A549 (cell line): ENCODE measurements around the gene MCM3. TPM values are rescaled to one million over a fixed set of nuclear protein-coding genes. Genes with fewer than 3 reads are reported as not detected.

Experiments used
- ATAC-seq, 2 experiments: fragments of 200-7000 bp in 1 of 2; fragments of >200 bp in 1 of 2; cut with Nextera tagmentation in 1 of 2; cut with Tn5 transposase in 1 of 2; 3 replicates each; pipeline versions ENCODE4 v1.8.0 to v1.9.1; 2018 to 2020; ENCODE audit warnings: mild to moderate bottlenecking in 1 of 2, moderate library complexity in 1 of 2
- CTCF ChIA-PET: fragments of 300-600 bp; sonication (Branson Sonifier 250); formaldehyde crosslinking; extraction: SDS; loops from one replicate; lab custom pipeline; 2021; ENCODE audit warnings: antibody characterized with exemption, inconsistent platforms; lab: Yijun Ruan, JAX
- POLR2A ChIA-PET: fragments of 350-600 bp; formaldehyde crosslinking; extraction: SDS; loops from one replicate; lab custom pipeline; 2021; ENCODE audit warnings: antibody characterized with exemption, inconsistent platforms; lab: Yijun Ruan, JAX
- DNase-seq, 2 experiments: peaks; one replicate each; pipeline versions ENCODE4 v3.0.0 to v3.0.0-alpha.2; 2011 to 2016; ENCODE audit warnings: low read depth in 1 of 2, low spot score in 1 of 2
- FAIRE-seq: peaks from 2 replicates; lab custom pipeline; 2011; peaks lifted over from hg19 to GRCh38; lab: Jason Lieb, UNC
- H3K27ac ChIP-seq, 2 experiments: fragments of >200 bp; sonication (Bioruptor Twin); formaldehyde crosslinking; 3 replicates each; pipeline ENCODE4 v1.5.1; 2016 to 2017
- H3K4me1 ChIP-seq: fragments of >200 bp; sonication (Bioruptor Twin); formaldehyde crosslinking; 3 replicates; pipeline ENCODE4 v1.6.1; 2016
- H3K4me2 ChIP-seq: fragments of >200 bp; sonication (Bioruptor Twin); formaldehyde crosslinking; 3 replicates; pipeline ENCODE4 v1.6.1; 2016
- H3K4me3 ChIP-seq: fragments of >200 bp; sonication (Bioruptor Twin); formaldehyde crosslinking; 3 replicates; pipeline ENCODE4 v1.5.1; 2016
- H3K9me3 ChIP-seq: fragments of >200 bp; sonication (Bioruptor Twin); formaldehyde crosslinking; 3 replicates; pipeline ENCODE4 v1.6.1; 2016
- CEBPB ChIP-seq, 2 experiments: fragments of >200 bp in 1 of 2; sonication (Bioruptor Twin) in 1 of 2; formaldehyde crosslinking in 1 of 2; IDR thresholded peaks; 2 replicates each; pipeline ENCODE4 v1.6.1; 2012 to 2016
- FOSL2 ChIP-seq, 2 experiments: fragments of 450-650 bp in 1 of 2; fragments of >200 bp in 1 of 2; sonication (Bioruptor Twin) in 1 of 2; formaldehyde crosslinking; IDR thresholded peaks; 2 replicates each; pipeline versions ENCODE4 v1.5.0 to v1.6.1; 2016 to 2020; ENCODE audit warnings: mild to moderate bottlenecking in 1 of 2, moderate library complexity in 1 of 2
- HOXB13 ChIP-seq: fragments of 250-450 bp; sonication (Bioruptor Pico); IDR thresholded peaks from 2 replicates; pipeline ENCODE4 v1.5.0; 2020; ENCODE audit warnings: low read depth, mild to moderate bottlenecking, moderate library complexity
- JUN ChIP-seq, 2 experiments: fragments of >200 bp; sonication (Bioruptor Twin); formaldehyde crosslinking; IDR thresholded peaks; 2 replicates in 1 of 2; 3 replicates in 1 of 2; pipeline ENCODE4 v1.6.1; 2016 to 2017
- JUNB ChIP-seq: fragments of >200 bp; sonication (Bioruptor Twin); formaldehyde crosslinking; IDR thresholded peaks from 2 replicates; pipeline ENCODE4 v1.6.1; 2016
- KDM1A ChIP-seq: fragments of 200-600 bp; sonication (generic); IDR thresholded peaks from 2 replicates; pipeline ENCODE4 v1.6.1; 2016; ENCODE audit warnings: low read depth, mild to moderate bottlenecking
- NFE2L2 ChIP-seq: fragments of 150-350 bp; conservative IDR thresholded peaks from 2 replicates; pipeline ENCODE4 v1.6.1; 2014; ENCODE audit warnings: low read length
- NPAS2 ChIP-seq: fragments of 250-450 bp; sonication (Bioruptor Pico); IDR thresholded peaks from 2 replicates; pipeline ENCODE4 v1.8.0; 2022; ENCODE audit warnings: mild to moderate bottlenecking, moderate library complexity, borderline replicate concordance
- NR3C1 ChIP-seq: fragments of >200 bp; sonication (Bioruptor Twin); formaldehyde crosslinking; IDR thresholded peaks from 3 replicates; pipeline ENCODE4 v1.6.1; 2017
- PHF8 ChIP-seq: fragments of 200-600 bp; sonication (generic); IDR thresholded peaks from 2 replicates; pipeline ENCODE4 v1.6.1; 2016; ENCODE audit warnings: low read depth, mild to moderate bottlenecking, antibody characterized with exemption, moderate library complexity, borderline replicate concordance
- POLR2AphosphoS2 ChIP-seq: conservative IDR thresholded peaks from 2 replicates; pipeline ENCODE4 v1.6.1; 2012; ENCODE audit warnings: low read length, improper control_type of control experiment, inconsistent platforms
- RAD21 ChIP-seq, 2 experiments: fragments of >200 bp in 1 of 2; sonication (Bioruptor Twin) in 1 of 2; formaldehyde crosslinking in 1 of 2; IDR thresholded peaks in 1 of 2; conservative IDR thresholded peaks in 1 of 2; 2 replicates in 1 of 2; 3 replicates in 1 of 2; pipeline ENCODE4 v1.6.1; 2012 to 2018; ENCODE audit warnings: inconsistent platforms in 1 of 2
- RARB ChIP-seq: fragments of 250-450 bp; sonication (Bioruptor Pico); IDR thresholded peaks from 2 replicates; pipeline ENCODE4 v1.8.0; 2021; ENCODE audit warnings: mild to moderate bottlenecking, moderate library complexity
- RNF2 ChIP-seq: fragments of 200-600 bp; sonication (generic); IDR thresholded peaks from 2 replicates; pipeline ENCODE4 v1.6.1; 2016; ENCODE audit warnings: low read depth, mild to moderate bottlenecking, antibody characterized with exemption, moderate library complexity, borderline replicate concordance
- SREBF2 ChIP-seq: fragments of 450-650 bp; IDR thresholded peaks from 2 replicates; pipeline ENCODE4 v1.6.1; 2014; ENCODE audit warnings: mild to moderate bottlenecking, moderate library complexity
- TFCP2L1 ChIP-seq: fragments of 250-450 bp; sonication (Bioruptor Pico); IDR thresholded peaks from 2 replicates; pipeline ENCODE4 v1.5.0; 2021; ENCODE audit warnings: mild to moderate bottlenecking
- TP53 ChIP-seq: fragments of 250-450 bp; sonication (Bioruptor Pico); IDR thresholded peaks from 2 replicates; pipeline ENCODE4 v1.5.0; 2021; ENCODE audit warnings: mild to moderate bottlenecking, moderate library complexity
- ZFP36 ChIP-seq: fragments of 450-650 bp; IDR thresholded peaks from 2 replicates; pipeline ENCODE4 v1.6.1; 2014; ENCODE audit warnings: borderline replicate concordance; ENCODE audit not compliant: partially characterized antibody
- ZSCAN20 ChIP-seq: fragments of 250-450 bp; sonication (Bioruptor Pico); IDR thresholded peaks from 2 replicates; pipeline ENCODE4 v1.8.0; 2022; ENCODE audit warnings: mild to moderate bottlenecking, moderate library complexity
- WGBS: methylation state at CpG from one replicate; pipeline ENCODE4 v1.1.6; 2017; ENCODE audit errors: missing lambda C conversion rate; 5-methylcytosine and 5-hydroxymethylcytosine counted together
- polyA plus RNA-seq, 4 experiments: library from polyadenylated mRNA; depleted of rRNA in 3 of 4; stranded (reverse); fragments of >200 nt; fragmentation: RNase III in 1 of 4; extraction: RNeasy Plus Mini Kit Qiagen cat#74134 plus additional on column Dnase treatment in 1 of 4; gene quantifications; 2 replicates in 3 of 4; 3 replicates in 1 of 4; pipeline ENCODE4 v1.2.3, GENCODE V29; 2011 to 2017
- TF ChIP-seq, protein P1 (sequence below): fragments of >200 bp; sonication (Bioruptor Twin); formaldehyde crosslinking; IDR thresholded peaks from 3 replicates; pipeline ENCODE4 v1.5.1; 2016
- TF ChIP-seq, protein P2 (sequence below): fragments of >200 bp; sonication (Bioruptor Twin); formaldehyde crosslinking; IDR thresholded peaks from 3 replicates; pipeline ENCODE4 v1.6.1; 2016
- TF ChIP-seq, protein P3 (sequence below): fragments of >200 bp; sonication (Bioruptor Twin); formaldehyde crosslinking; IDR thresholded peaks from 2 replicates; pipeline ENCODE4 v1.6.1; 2016

MCM3 gene
- polyA plus RNA-seq, 2 of the 4 experiments (the other 2 are of a cell fraction), result 101 to 111 TPM

DNA sequence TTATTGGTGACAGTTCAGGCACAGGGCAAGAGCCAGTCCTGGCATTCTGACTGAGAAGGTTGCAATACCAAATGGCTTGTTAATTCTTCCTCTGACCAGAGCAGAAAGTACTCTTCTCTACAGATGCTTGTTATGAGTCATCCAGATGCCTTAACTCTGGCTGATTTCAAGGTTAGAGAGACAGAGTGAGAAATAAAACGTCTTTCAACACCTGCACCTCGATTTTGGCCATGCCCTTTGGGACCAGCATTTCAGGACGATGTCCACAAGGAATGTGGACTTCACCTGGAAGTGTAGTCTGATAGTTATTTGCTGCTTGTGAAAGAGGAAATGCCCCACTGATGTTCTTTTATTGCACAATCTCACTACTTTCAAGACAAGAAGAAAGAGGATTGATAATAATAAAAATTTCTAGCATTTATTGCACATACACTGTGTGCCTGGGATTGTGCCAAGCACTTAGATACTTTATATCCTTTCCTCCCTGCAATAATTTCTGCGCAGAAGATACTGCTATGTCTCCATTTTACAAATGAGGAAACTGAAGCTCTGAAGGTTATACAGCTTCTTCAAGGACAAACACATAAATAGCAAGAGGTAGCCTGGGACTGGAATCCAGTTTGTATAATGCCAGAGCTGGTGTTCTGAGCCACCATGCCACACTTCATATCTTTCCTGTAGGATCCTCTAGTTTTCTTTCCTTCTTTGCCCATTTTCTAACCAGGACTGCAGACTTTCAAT, 33.5 kb upstream of the MCM3 start:
- H3K9me3 ChIP-seq, result no peaks in the 10 kb centered on the region
- TF ChIP-seq JUN (IDR thresholded peaks at IDR 0.05), result no peak
- no peak for TF ChIP-seq ZSCAN20 (CRISPR knock-in tag)
- TF ChIP-seq HOXB13, result no peak
- TF ChIP-seq CEBPB (IDR thresholded peaks at IDR 0.05), result peak in 1 of 2 experiments; percentile 61; a peak in 1 of 4 replicates
- TF ChIP-seq NPAS2 (CRISPR knock-in tag), result no peak
- TF ChIP-seq POLR2AphosphoS2, result no peak
- no peak for TF ChIP-seq NR3C1
- TF ChIP-seq TFCP2L1 (CRISPR knock-in tag), result no peak
- no peak for TF ChIP-seq SREBF2
- TF ChIP-seq JUNB, result no peak
- no peak for TF ChIP-seq PHF8
- no peak for TF ChIP-seq RARB (CRISPR knock-in tag)
- TF ChIP-seq TP53 (CRISPR knock-in tag), result no peak
- TF ChIP-seq RAD21 (conservative IDR thresholded peaks at IDR 0.05 in 1 of 2, IDR thresholded peaks at IDR 0.05 in 1 of 2), result no peak
- TF ChIP-seq NFE2L2, result no peak
- no peak for TF ChIP-seq FOSL2 (IDR thresholded peaks at IDR 0.05)
- peak; percentile 53 for TF ChIP-seq FOSL2 (CRISPR knock-in tag; IDR thresholded peaks at IDR 0.05)
- TF ChIP-seq, protein P1, sequence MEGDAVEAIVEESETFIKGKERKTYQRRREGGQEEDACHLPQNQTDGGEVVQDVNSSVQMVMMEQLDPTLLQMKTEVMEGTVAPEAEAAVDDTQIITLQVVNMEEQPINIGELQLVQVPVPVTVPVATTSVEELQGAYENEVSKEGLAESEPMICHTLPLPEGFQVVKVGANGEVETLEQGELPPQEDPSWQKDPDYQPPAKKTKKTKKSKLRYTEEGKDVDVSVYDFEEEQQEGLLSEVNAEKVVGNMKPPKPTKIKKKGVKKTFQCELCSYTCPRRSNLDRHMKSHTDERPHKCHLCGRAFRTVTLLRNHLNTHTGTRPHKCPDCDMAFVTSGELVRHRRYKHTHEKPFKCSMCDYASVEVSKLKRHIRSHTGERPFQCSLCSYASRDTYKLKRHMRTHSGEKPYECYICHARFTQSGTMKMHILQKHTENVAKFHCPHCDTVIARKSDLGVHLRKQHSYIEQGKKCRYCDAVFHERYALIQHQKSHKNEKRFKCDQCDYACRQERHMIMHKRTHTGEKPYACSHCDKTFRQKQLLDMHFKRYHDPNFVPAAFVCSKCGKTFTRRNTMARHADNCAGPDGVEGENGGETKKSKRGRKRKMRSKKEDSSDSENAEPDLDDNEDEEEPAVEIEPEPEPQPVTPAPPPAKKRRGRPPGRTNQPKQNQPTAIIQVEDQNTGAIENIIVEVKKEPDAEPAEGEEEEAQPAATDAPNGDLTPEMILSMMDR, result no peak
- TF ChIP-seq, protein P2, sequence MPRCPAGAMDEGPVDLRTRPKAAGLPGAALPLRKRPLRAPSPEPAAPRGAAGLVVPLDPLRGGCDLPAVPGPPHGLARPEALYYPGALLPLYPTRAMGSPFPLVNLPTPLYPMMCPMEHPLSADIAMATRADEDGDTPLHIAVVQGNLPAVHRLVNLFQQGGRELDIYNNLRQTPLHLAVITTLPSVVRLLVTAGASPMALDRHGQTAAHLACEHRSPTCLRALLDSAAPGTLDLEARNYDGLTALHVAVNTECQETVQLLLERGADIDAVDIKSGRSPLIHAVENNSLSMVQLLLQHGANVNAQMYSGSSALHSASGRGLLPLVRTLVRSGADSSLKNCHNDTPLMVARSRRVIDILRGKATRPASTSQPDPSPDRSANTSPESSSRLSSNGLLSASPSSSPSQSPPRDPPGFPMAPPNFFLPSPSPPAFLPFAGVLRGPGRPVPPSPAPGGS, result no peak
- ATAC-seq (peak; percentile 57 to 70; a peak in 3 of 6 replicates), DNase-seq (peak; percentile 12 to 13), FAIRE-seq (no peak)
- POLR2A ChIA-PET, result no interaction called here
- no peak overlapping the region for H3K4me3 ChIP-seq
- peak overlapping the region; percentile 1; the same call in 2 of the 3 replicates for H3K4me2 ChIP-seq
- CTCF ChIA-PET, result no interaction called here
- H3K4me1 ChIP-seq, result peaks cover 7% of the 10 kb centered on the region; the same call in 2 of the 3 replicates
- H3K27ac ChIP-seq, result no peak overlapping the region; a peak in 1 of 6 replicates
- WGBS, result 32% methylated on average over 4 of the region's 4 CpGs

DNA sequence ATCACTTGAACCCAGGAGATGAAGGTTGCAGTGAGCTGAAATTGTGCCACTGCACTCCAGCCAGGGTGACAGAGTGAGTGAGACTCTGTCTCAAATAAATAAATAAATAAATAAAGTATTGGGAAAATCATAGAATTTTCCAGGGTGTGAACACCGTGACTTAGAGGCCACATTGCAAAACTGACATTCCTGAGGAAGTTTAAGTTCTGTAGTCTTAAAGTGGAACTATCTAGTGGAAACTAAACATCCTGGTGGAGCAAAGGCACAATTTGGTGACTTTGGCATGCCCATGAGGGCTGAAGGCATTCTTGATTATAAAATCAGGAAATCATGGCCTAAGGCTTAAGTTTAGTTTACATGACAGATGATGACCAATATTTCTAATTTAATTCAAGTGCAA, 32.7 kb upstream of the MCM3 start:
- DNase-seq, result no peak
- WGBS, result 75% methylated on average over 1 of the region's 1 CpG
- Histone ChIP-seq H3K4me3 (no peak overlapping the region), H3K27ac (no peak overlapping the region), H3K9me3 (no peaks in the 10 kb centered on the region), H3K4me1 (peaks cover 7% of the 10 kb centered on the region; the same call in 2 of the 3 replicates), H3K4me2 (no peak overlapping the region)
- POLR2A ChIA-PET, result no interaction called here
- CTCF ChIA-PET, result no interaction called here
- no peak for TF ChIP-seq ZFP36
- TF ChIP-seq TFCP2L1 (CRISPR knock-in tag), result no peak
- TF ChIP-seq KDM1A, result no peak
- TF ChIP-seq RNF2, result no peak
- no peak for TF ChIP-seq RARB (CRISPR knock-in tag)
- no peak for TF ChIP-seq CEBPB (IDR thresholded peaks at IDR 0.05)
- TF ChIP-seq, protein P3, sequence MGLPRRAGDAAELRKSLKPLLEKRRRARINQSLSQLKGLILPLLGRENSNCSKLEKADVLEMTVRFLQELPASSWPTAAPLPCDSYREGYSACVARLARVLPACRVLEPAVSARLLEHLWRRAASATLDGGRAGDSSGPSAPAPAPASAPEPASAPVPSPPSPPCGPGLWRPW, result no peak
- no peak for TF ChIP-seq ZSCAN20 (CRISPR knock-in tag)
- no peak for TF ChIP-seq JUNB
- FAIRE-seq, result no peak
- no peak for ATAC-seq
